BLaER1 (cell line): ENCODE measurements around the gene GAL3ST1.
A peak's percentile ranks its signal among the peaks of the same experiment; 100 is the strongest.
"Not testable (repeated sequence)": the region's sequence is repeated elsewhere in the genome, so short reads cannot be mapped to it uniquely, and the experiment has no call there.

ENCODE experiments used
- H3K27ac ChIP-seq: shearing (Covaris generic); formaldehyde crosslinking; 2 replicates; pipeline ENCODE4 v1.8.1; 2022
- H3K27me3 ChIP-seq: shearing (Covaris generic); formaldehyde crosslinking; 2 replicates; pipeline ENCODE4 v1.8.1; 2022
- H3K36me3 ChIP-seq: shearing (Covaris generic); formaldehyde crosslinking; 2 replicates; pipeline ENCODE4 v1.8.1; 2022
- H3K4me1 ChIP-seq: shearing (Covaris generic); formaldehyde crosslinking; 2 replicates; pipeline ENCODE4 v1.8.1; 2022
- H3K4me2 ChIP-seq: shearing (Covaris generic); formaldehyde crosslinking; 2 replicates; pipeline ENCODE4 v1.8.1; 2022
- H3K4me3 ChIP-seq: shearing (Covaris generic); formaldehyde crosslinking; 2 replicates; pipeline ENCODE4 v1.8.1; 2022
- H3K9ac ChIP-seq: shearing (Covaris generic); formaldehyde crosslinking; 2 replicates; pipeline ENCODE4 v1.8.1; 2022
- H3K9me3 ChIP-seq: shearing (Covaris generic); formaldehyde crosslinking; 2 replicates; pipeline ENCODE4 v1.8.1; 2022
- H4K20me1 ChIP-seq: shearing (Covaris generic); formaldehyde crosslinking; 2 replicates; pipeline ENCODE4 v1.8.1; 2022
- Cebpa-rat ChIP-seq: shearing (Covaris generic); IDR thresholded peaks from 2 replicates; pipeline ENCODE4 v1.8.1; 2022

GAL3ST1 gene

GRCh38 chr22:30600921-30601320 is 26.5 kb upstream of the GAL3ST1 start:
- H3K9me3 ChIP-seq = no peaks in the 10 kb centered on the region
- H3K36me3 ChIP-seq = no peaks in the 10 kb centered on the region
- peaks cover 13% of the 10 kb centered on the region for H3K4me1 ChIP-seq
- no peak for TF ChIP-seq Cebpa-rat
- H3K4me3 ChIP-seq = no peak overlapping the region
- H3K27me3 ChIP-seq = no peaks in the 10 kb centered on the region
- no peak overlapping the region for H3K9ac ChIP-seq
- no peak overlapping the region for H3K27ac ChIP-seq
- H4K20me1 ChIP-seq = no peaks in the 10 kb centered on the region
- no peak overlapping the region for H3K4me2 ChIP-seq

- no peaks in the 10 kb centered on the region for H4K20me1 ChIP-seq
- H3K9me3 ChIP-seq = no peaks in the 10 kb centered on the region
- H3K4me2 ChIP-seq = no peak overlapping the region
- no peak for TF ChIP-seq Cebpa-rat
- H3K9ac ChIP-seq = no peak overlapping the region
- no peaks in the 10 kb centered on the region for H3K4me1 ChIP-seq
- H3K27me3 ChIP-seq = no peaks in the 10 kb centered on the region
- H3K36me3 ChIP-seq = no peaks in the 10 kb centered on the region
- no peak overlapping the region for H3K27ac ChIP-seq
- no peak overlapping the region for H3K4me3 ChIP-seq
Measured at GRCh38 chr22:30598986-30599385, 24.5 kb upstream of the GAL3ST1 start.

GRCh38 chr22:30596886-30597285 is 22.4 kb upstream of the GAL3ST1 start:
- no peaks in the 10 kb centered on the region for H3K9me3 ChIP-seq
- H3K4me2 ChIP-seq = no peak overlapping the region
- peaks cover 7% of the 10 kb centered on the region for H3K4me1 ChIP-seq
- no peak for TF ChIP-seq Cebpa-rat
- no peak overlapping the region for H3K4me3 ChIP-seq
- H3K9ac ChIP-seq = no peak overlapping the region
- no peaks in the 10 kb centered on the region for H4K20me1 ChIP-seq
- H3K27me3 ChIP-seq = no peaks in the 10 kb centered on the region; the same call in 1 of the 2 replicates
- no peaks in the 10 kb centered on the region for H3K36me3 ChIP-seq
- no peak overlapping the region for H3K27ac ChIP-seq

- H3K27me3 ChIP-seq = no peaks in the 10 kb centered on the region; the same call in 1 of the 2 replicates
- no peaks in the 10 kb centered on the region for H3K36me3 ChIP-seq
- H3K9ac ChIP-seq = no peak overlapping the region
- no peaks in the 10 kb centered on the region for H3K9me3 ChIP-seq
- H3K4me1 ChIP-seq = peaks cover 7% of the 10 kb centered on the region
- no peak overlapping the region for H3K4me2 ChIP-seq
- H3K4me3 ChIP-seq = no peak overlapping the region
- H3K27ac ChIP-seq = no peak overlapping the region
- H4K20me1 ChIP-seq = no peaks in the 10 kb centered on the region; the same call in 1 of the 2 replicates
- no peak for TF ChIP-seq Cebpa-rat
Measured at GRCh38 chr22:30596199-30596598, 21.7 kb upstream of the GAL3ST1 start.

- peaks cover 31% of the 10 kb centered on the region for H3K36me3 ChIP-seq
- H3K9me3 ChIP-seq, H3K9ac ChIP-seq, H3K27me3 ChIP-seq, H3K4me3 ChIP-seq: not testable (repeated sequence)
- peaks cover 25% of the 10 kb centered on the region for H4K20me1 ChIP-seq
- peak overlapping the region; percentile 97; the same call in 1 of the 2 replicates for H3K27ac ChIP-seq
- peaks cover 22% of the 10 kb centered on the region for H3K4me1 ChIP-seq
- peak overlapping the region; percentile 91 for H3K4me2 ChIP-seq
Measured at GRCh38 chr22:30592360-30592713, 17.9 kb upstream of the GAL3ST1 start.

- Histone ChIP-seq H3K4me1 (peaks cover 22% of the 10 kb centered on the region), H3K27ac (peak within 1 kb of the TSS; percentile 97), H4K20me1 (peaks cover 25% of the 10 kb centered on the region), H3K4me3 (peak within 1 kb of the TSS; percentile 86), H3K9ac (peak within 1 kb of the TSS; percentile 96), H3K36me3 (peaks cover 37% of the 10 kb centered on the region), H3K4me2 (peak within 1 kb of the TSS; percentile 91), H3K9me3 (no peaks in the 10 kb centered on the region), H3K27me3 (no peaks in the 10 kb centered on the region; the same call in 1 of the 2 replicates)
- no peak for TF ChIP-seq Cebpa-rat
Measured at GRCh38 chr22:30591588-30592359, 17.3 kb upstream of the GAL3ST1 start, which contains the start of gene PES1. TSS of gene PES1 (minus strand) at chr22:30591910. CDS start at chr22:30591833, 77 bp downstream.

GRCh38 chr22:30591191-30591587 is 16.7 kb upstream of the GAL3ST1 start:
- H3K9me3 ChIP-seq = no peaks in the 10 kb centered on the region
- no peak for TF ChIP-seq Cebpa-rat
- H3K27ac ChIP-seq = peak overlapping the region; percentile 97
- H4K20me1 ChIP-seq = peaks cover 29% of the 10 kb centered on the region
- H3K4me2 ChIP-seq = peak overlapping the region; percentile 91
- H3K4me1 ChIP-seq = peaks cover 22% of the 10 kb centered on the region
- H3K36me3 ChIP-seq = peaks cover 43% of the 10 kb centered on the region
- peak overlapping the region; percentile 96 for H3K9ac ChIP-seq
- peak overlapping the region; percentile 86 for H3K4me3 ChIP-seq
- H3K27me3 ChIP-seq = no peaks in the 10 kb centered on the region; the same call in 1 of the 2 replicates

DNA sequence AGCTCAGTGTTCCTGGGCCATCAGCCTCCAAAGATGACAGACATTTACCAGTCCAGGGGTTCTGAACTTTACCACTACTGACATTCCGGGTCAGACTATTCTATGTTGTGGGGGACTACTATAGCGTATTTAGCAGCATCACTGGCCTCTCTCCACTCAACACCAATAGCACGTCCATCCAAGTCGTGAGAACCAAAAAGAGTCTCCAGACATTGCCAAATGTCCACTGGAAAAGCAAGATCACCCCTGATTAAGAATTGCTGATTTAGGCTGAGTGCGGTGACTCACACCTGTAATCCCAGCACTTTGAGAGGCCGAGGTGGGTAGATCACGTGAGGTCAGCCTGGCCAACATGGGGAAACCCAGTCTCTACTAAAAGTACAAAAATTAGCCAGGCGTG is 11.9 kb upstream of the GAL3ST1 start:
- Histone ChIP-seq H3K4me3 (no peak overlapping the region), H3K36me3 (peaks cover 90% of the 10 kb centered on the region), H3K4me2 (no peak overlapping the region), H3K9ac (no peak overlapping the region), H3K9me3 (no peaks in the 10 kb centered on the region), H4K20me1 (peaks cover 72% of the 10 kb centered on the region), H3K27me3 (no peaks in the 10 kb centered on the region), H3K27ac (no peak overlapping the region), H3K4me1 (peaks cover 46% of the 10 kb centered on the region)
- no peak for TF ChIP-seq Cebpa-rat

DNA sequence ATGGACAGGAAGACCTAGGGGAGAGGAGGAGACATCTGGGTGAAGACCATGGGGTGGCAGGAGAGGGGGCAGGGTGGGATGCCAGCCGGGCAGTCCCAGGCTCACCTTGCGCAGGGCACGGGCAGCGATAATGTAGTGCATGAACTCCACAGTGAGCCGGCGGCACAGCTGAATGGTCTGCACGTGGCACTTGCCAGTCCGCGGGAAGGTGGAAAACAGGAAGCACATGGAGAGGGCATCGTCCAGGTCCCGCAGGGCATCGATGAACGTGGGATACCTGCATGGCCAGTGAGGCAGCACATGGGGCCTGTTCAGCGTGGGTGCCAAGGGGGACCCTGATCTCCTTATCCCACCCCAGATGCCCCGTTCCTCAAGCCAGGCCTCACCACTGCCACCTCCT is 10.0 kb upstream of the GAL3ST1 start:
- Histone ChIP-seq H3K9ac (no peak overlapping the region), H3K4me2 (no peak overlapping the region), H3K27ac (no peak overlapping the region), H3K9me3 (no peaks in the 10 kb centered on the region), H3K4me1 (peaks cover 31% of the 10 kb centered on the region), H3K27me3 (no peaks in the 10 kb centered on the region), H3K36me3 (peaks cover 99% of the 10 kb centered on the region), H3K4me3 (no peak overlapping the region), H4K20me1 (peaks cover 58% of the 10 kb centered on the region)
- no peak for TF ChIP-seq Cebpa-rat

- Histone ChIP-seq H3K9ac (peak overlapping the region; percentile 53), H3K9me3 (no peaks in the 10 kb centered on the region), H3K27me3 (no peaks in the 10 kb centered on the region), H4K20me1 (peaks cover 58% of the 10 kb centered on the region), H3K4me3 (0 out of 2 replicates have a peak overlapping the region, but pooled peaks have one; percentile 21), H3K4me2 (peak overlapping the region; percentile 76), H3K4me1 (peaks cover 31% of the 10 kb centered on the region), H3K36me3 (peaks cover 99% of the 10 kb centered on the region), H3K27ac (peak overlapping the region; percentile 79)
- no peak for TF ChIP-seq Cebpa-rat
Measured at GRCh38 chr22:30582788-30583545, 8.5 kb upstream of the GAL3ST1 start.
